Gastrocnemius medialis (tissue), 4 donors: ENCODE measurements around the gene MLPH. TPM values are rescaled to one million over a fixed set of nuclear protein-coding genes. Genes with fewer than 3 reads are reported as not detected.

Source experiments
- ATAC-seq, 2 donors: fragments of 150-250 bp; one replicate each; pipeline ENCODE4 v1.9.1; 2016
- DNase-seq, 2 donors: peaks; one replicate each; pipeline ENCODE4 v3.0.0-alpha.2; 2019
- H3K27ac ChIP-seq, 4 donors: fragments of 200-600 bp; sonication (generic); 1 replicate in 1 of 4; 2 replicates in 3 of 4; pipeline ENCODE4 v1.5.1; 2016 to 2018; ENCODE audit warnings: mild to moderate bottlenecking in 2 of 4, moderate library complexity in 1 of 4
- H3K27me3 ChIP-seq, 3 donors: fragments of 200-600 bp; sonication (generic) in 2 of 3; 1 replicate in 1 of 3; 2 replicates in 2 of 3; pipeline versions ENCODE4 v1.5.1 to v1.6.0; 2016 to 2019; ENCODE audit warnings: mild to moderate bottlenecking in 1 of 3, moderate library complexity in 1 of 3
- H3K36me3 ChIP-seq, 2 donors: fragments of 200-600 bp; sonication (generic) in 1 of 2; one replicate each; pipeline ENCODE4 v1.5.1; 2017 to 2018
- H3K4me1 ChIP-seq, 2 donors: fragments of 200-600 bp; sonication (generic) in 1 of 2; one replicate each; pipeline ENCODE4 v1.5.1; 2016 to 2017; ENCODE audit warnings: mild to moderate bottlenecking in 2 of 2
- H3K4me3 ChIP-seq, 4 donors: fragments of 200-600 bp; sonication (generic) in 3 of 4; 1 replicate in 1 of 4; 2 replicates in 3 of 4; pipeline ENCODE4 v1.5.1; 2016 to 2019; ENCODE audit warnings: mild to moderate bottlenecking in 2 of 4
- H3K9me3 ChIP-seq, 3 donors: fragments of 200-600 bp; sonication (generic) in 2 of 3; 1 replicate in 1 of 3; 2 replicates in 2 of 3; pipeline ENCODE4 v1.5.1; 2016 to 2019
- CTCF ChIP-seq, 5 experiments: fragments of 450-650 bp in 3 of 5; fragments of 200-600 bp in 2 of 5; sonication (generic) in 2 of 5; IDR thresholded peaks in 4 of 5; conservative IDR thresholded peaks in 1 of 5; 1 replicate in 4 of 5; 2 replicates in 1 of 5; pipeline ENCODE4 v1.5.1; 2016 to 2019; ENCODE audit warnings: antibody characterized with exemption in 5 of 5, mild to moderate bottlenecking in 3 of 5, moderate library complexity in 3 of 5
- POLR2A ChIP-seq, 2 donors: fragments of 450-650 bp; IDR thresholded peaks; one replicate each; pipeline ENCODE4 v1.6.1; 2017; ENCODE audit warnings: antibody characterized with exemption in 2 of 2, mild to moderate bottlenecking in 2 of 2, moderate library complexity in 2 of 2
- in situ Hi-C, 4 donors: fragments of 200-750 bp; cut with MboI; loops; one replicate each; pipeline versions ENCODE4 v1.15.0 to v1.8.0; 2017; ENCODE audit warnings: low sequenced_read_pairs in 4 of 4
- intact Hi-C: fragments of 100-400 bp; cut with DNase I; formaldehyde crosslinking; loops from one replicate; pipeline ENCODE4 v1.15.1; 2023; ENCODE audit warnings: low total_unique reads
- total RNA-seq, 4 donors: library from RNA; depleted of rRNA; stranded (reverse); fragments of >200 nt; gene quantifications; one replicate each; pipeline versions ENCODE4 v1.1.0 to v1.2.3, GENCODE V29; 2016

The MLPH gene
- total RNA-seq, 4 donors from 2014 or later, result 6.5 to 8.7 (median 7.2) TPM

GRCh38 chr2:237450108-237450507 is 36.9 kb upstream of the MLPH start:
- Histone ChIP-seq H3K36me3 (no peaks in the 10 kb centered on the region), H3K27ac (peak overlapping the region; percentile 90 to 99 (median 94)), H3K27me3 (no peaks in the 10 kb centered on the region), H3K4me1 (peaks cover 32 to 45% of the 10 kb centered on the region in 2 donors), H3K4me3 (no peak overlapping the region), H3K9me3 (no peaks in the 10 kb centered on the region)
- in situ Hi-C loops (no loop called here), intact Hi-C loops (no loop called here)
- ATAC-seq (peak in 1 of 2 donors; percentile 11), DNase-seq (no peak)
- no peak for TF ChIP-seq CTCF (IDR thresholded peaks at IDR 0.05 in 4 of 5, conservative IDR thresholded peaks at IDR 0.05 in 1 of 5)
- TF ChIP-seq POLR2A (IDR thresholded peaks at IDR 0.05), result no peak

GRCh38 chr2:237450583-237450982 is 36.5 kb upstream of the MLPH start:
- peaks cover 36 to 50% of the 10 kb centered on the region in 2 donors for H3K4me1 ChIP-seq
- DNase-seq, result no peak
- no peaks in the 10 kb centered on the region for H3K9me3 ChIP-seq
- H3K27me3 ChIP-seq, result no peaks in the 10 kb centered on the region
- ATAC-seq, result no peak
- TF ChIP-seq CTCF (IDR thresholded peaks at IDR 0.05 in 4 of 5, conservative IDR thresholded peaks at IDR 0.05 in 1 of 5), result no peak
- TF ChIP-seq POLR2A (IDR thresholded peaks at IDR 0.05), result no peak
- in situ Hi-C loops (no loop called here), intact Hi-C loops (no loop called here)
- peak overlapping the region; percentile 90 to 99 (median 94) for H3K27ac ChIP-seq
- no peaks in the 10 kb centered on the region for H3K36me3 ChIP-seq
- H3K4me3 ChIP-seq, result no peak overlapping the region

GRCh38 chr2:237451643-237452469 is 35.2 kb upstream of the MLPH start:
- Histone ChIP-seq H3K36me3 (no peaks in the 10 kb centered on the region), H3K4me3 (no peak overlapping the region), H3K9me3 (no peaks in the 10 kb centered on the region), H3K27me3 (no peaks in the 10 kb centered on the region), H3K27ac (peak overlapping the region in 3 of 4 donors; percentile 49 to 99 (median 90)), H3K4me1 (peaks cover 46 to 62% of the 10 kb centered on the region in 2 donors)
- intact Hi-C loops, result no loop called here
- no peak for ATAC-seq
- TF ChIP-seq POLR2A (IDR thresholded peaks at IDR 0.05) (no peak), CTCF (IDR thresholded peaks at IDR 0.05 in 4 of 5, conservative IDR thresholded peaks at IDR 0.05 in 1 of 5) (no peak)
- no peak for DNase-seq
- in situ Hi-C loops, result no loop called here

- intact Hi-C loops, result no loop called here
- Histone ChIP-seq H3K27me3 (no peaks in the 10 kb centered on the region), H3K27ac (peak overlapping the region in 2 of 4 donors; percentile 28 to 49), H3K4me3 (no peak overlapping the region), H3K4me1 (peaks cover 47 to 58% of the 10 kb centered on the region in 2 donors), H3K9me3 (no peaks in the 10 kb centered on the region), H3K36me3 (no peaks in the 10 kb centered on the region)
- DNase-seq (no peak), ATAC-seq (no peak)
- TF ChIP-seq CTCF (IDR thresholded peaks at IDR 0.05 in 4 of 5, conservative IDR thresholded peaks at IDR 0.05 in 1 of 5) (no peak), POLR2A (IDR thresholded peaks at IDR 0.05) (no peak)
- in situ Hi-C loops, result no loop called here
Observed at GRCh38 chr2:237452861-237453260, 34.2 kb upstream of the MLPH start.
